Mesendoderm (in vitro differentiated cells): ENCODE measurements around the gene CARD18.

Experiments
- DNase-seq: peaks from one replicate; pipeline ENCODE4 v3.0.0; 2013
- H2AK5ac ChIP-seq: 2 replicates; pipeline ENCODE4 v1.6.1; 2013; ENCODE audit warnings: low read length, inconsistent platforms
- H2BK120ac ChIP-seq: 2 replicates; pipeline ENCODE4 v1.6.1; 2013; ENCODE audit warnings: low read depth, mild to moderate bottlenecking, low read length, moderate library complexity, mixed read lengths
- H2BK15ac ChIP-seq: replicated peaks from 2 replicates; pipeline ENCODE4 v1.6.1; 2013; ENCODE audit warnings: low read depth, mild to moderate bottlenecking, moderate library complexity
- H2BK5ac ChIP-seq: 2 replicates; pipeline ENCODE4 v1.6.1; 2013; ENCODE audit warnings: low read length, inconsistent platforms
- H3K18ac ChIP-seq: 2 replicates; pipeline ENCODE4 v1.6.1; 2013; ENCODE audit warnings: mild to moderate bottlenecking, low read length, mixed read lengths
- H3K23ac ChIP-seq: one replicate; pipeline ENCODE4 v1.6.1; 2013; ENCODE audit warnings: low read length
- H3K27ac ChIP-seq: 2 replicates; pipeline ENCODE4 v1.5.1; 2013; ENCODE audit warnings: low read depth, mild to moderate bottlenecking, inconsistent platforms, low read length, moderate library complexity
- H3K27me3 ChIP-seq: 2 replicates; pipeline ENCODE4 v1.6.1; 2013; ENCODE audit warnings: low read length, control low read depth, mild to moderate bottlenecking, inconsistent platforms; ENCODE audit not compliant: insufficient read depth, poor library complexity
- H3K36me3 ChIP-seq: 2 replicates; pipeline ENCODE4 v1.6.1; 2013; ENCODE audit warnings: low read length, inconsistent platforms; ENCODE audit not compliant: control insufficient read depth, insufficient read depth
- H3K4ac ChIP-seq: one replicate; pipeline ENCODE4 v1.6.1; 2013; ENCODE audit warnings: low read depth, mild to moderate bottlenecking, low read length, moderate library complexity
- H3K4me1 ChIP-seq: 2 replicates; pipeline ENCODE4 v1.6.1; 2013; ENCODE audit warnings: low read depth, low read length, inconsistent platforms; ENCODE audit not compliant: control insufficient read depth
- H3K4me2 ChIP-seq: 2 replicates; pipeline ENCODE4 v1.6.1; 2013; ENCODE audit warnings: low read length
- H3K4me3 ChIP-seq: 2 replicates; pipeline ENCODE4 v1.5.1; 2013; ENCODE audit warnings: mild to moderate bottlenecking, low read length
- H3K56ac ChIP-seq: one replicate; pipeline ENCODE4 v1.6.1; 2013; ENCODE audit warnings: low read length
- H3K79me1 ChIP-seq: 2 replicates; pipeline ENCODE4 v1.6.1; 2013; ENCODE audit warnings: low read length, inconsistent platforms
- H3K79me2 ChIP-seq: 2 replicates; pipeline ENCODE4 v1.6.1; 2013; ENCODE audit warnings: mild to moderate bottlenecking, low read length; ENCODE audit not compliant: control insufficient read depth, insufficient read depth
- H3K9ac ChIP-seq: 2 replicates; pipeline ENCODE4 v1.6.1; 2013; ENCODE audit warnings: low read length, inconsistent platforms
- H4K5ac ChIP-seq: one replicate; pipeline ENCODE4 v1.6.1; 2013; ENCODE audit warnings: low read length
- H4K8ac ChIP-seq: one replicate; pipeline ENCODE4 v1.6.1; 2013; ENCODE audit warnings: low read depth, mild to moderate bottlenecking, control low read depth, low read length, moderate library complexity
- WGBS: extraction: QIAGEN DNeasy Blood & Tissue Kit; methylation state at CpG from one replicate; pipeline ENCODE4 v1.1.7; 2013; ENCODE audit warnings: low lambda C conversion rate, missing lambda C conversion rate; ENCODE audit not compliant: insufficient coverage; ENCODE audit errors: extremely low coverage; 5-methylcytosine and 5-hydroxymethylcytosine counted together

CARD18 gene

DNA sequence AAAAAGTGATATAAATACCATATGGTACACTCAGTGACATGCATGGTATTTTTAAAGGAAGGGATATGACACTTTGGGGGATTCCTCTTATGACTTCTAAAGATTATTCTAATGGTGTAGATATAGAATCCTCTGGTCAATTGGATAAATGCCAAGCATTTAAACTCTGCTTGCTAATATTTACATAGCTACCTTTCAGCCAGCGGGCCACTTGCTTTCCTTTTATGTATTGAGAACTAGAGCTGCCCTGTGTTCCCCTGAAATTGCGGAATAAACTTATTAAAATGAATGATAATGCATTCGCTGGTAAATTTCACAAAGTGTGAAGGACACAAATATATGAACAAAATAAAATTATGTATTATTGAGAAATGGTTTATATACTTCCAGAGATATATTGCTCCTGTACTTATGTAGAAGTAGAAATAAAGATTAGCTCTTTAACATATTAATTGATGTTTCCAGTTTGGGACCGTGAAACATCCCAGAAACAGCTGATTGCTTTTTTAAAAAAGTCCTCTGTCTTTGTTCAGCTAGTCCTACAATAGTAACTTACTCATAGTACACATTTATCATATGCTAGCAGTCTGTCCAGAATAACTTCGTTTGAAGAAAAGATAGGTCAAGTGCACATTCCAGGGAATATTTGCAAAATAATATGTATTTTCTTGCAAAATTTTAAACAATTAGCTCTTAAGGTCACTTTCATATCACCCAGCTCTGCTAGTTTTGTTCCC lies 40.1 kb upstream of the CARD18 start:
- Histone ChIP-seq H3K56ac (no peak overlapping the region), H3K36me3 (no peaks in the 10 kb centered on the region), H3K4me1 (no peaks in the 10 kb centered on the region), H4K5ac (no peak overlapping the region), H2BK120ac (no peak overlapping the region), H3K4me3 (no peak overlapping the region), H3K4me2 (no peak overlapping the region), H3K9ac (no peak overlapping the region), H2AK5ac (no peak overlapping the region), H3K27ac (no peak overlapping the region), H3K4ac (no peak overlapping the region), H4K8ac (no peak overlapping the region), H2BK15ac (no peak overlapping the region), H3K23ac (no peak overlapping the region), H3K79me1 (no peaks in the 10 kb centered on the region), H2BK5ac (no peak overlapping the region), H3K79me2 (no peaks in the 10 kb centered on the region), H3K18ac (no peak overlapping the region), H3K27me3 (no peaks in the 10 kb centered on the region)
- no CpG with 5 or more reads among the region's 5 CpGs for WGBS
- DNase-seq, result no peak

DNA sequence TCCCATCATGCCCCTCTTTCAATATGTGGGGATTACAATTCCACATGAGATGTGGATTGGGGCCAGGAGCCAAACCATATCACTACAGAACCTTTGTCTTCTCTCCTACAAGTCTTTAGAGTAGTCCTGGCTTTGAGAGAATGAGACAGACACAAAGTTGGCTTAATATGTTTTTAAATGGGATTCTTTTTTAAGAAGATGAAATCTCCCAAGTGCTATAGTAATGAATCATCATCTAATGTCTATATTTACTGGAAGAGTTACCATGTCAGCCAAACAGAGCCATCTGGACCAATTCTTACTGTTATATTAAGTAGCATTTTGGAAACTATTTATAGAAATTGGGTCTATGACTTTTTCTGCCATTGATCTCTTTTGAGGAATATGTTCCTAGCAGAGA lies 38.1 kb upstream of the CARD18 start:
- H3K79me2 ChIP-seq, result no peaks in the 10 kb centered on the region
- H2AK5ac ChIP-seq, result no peak overlapping the region
- H3K9ac ChIP-seq, result no peak overlapping the region
- H3K27ac ChIP-seq, result no peak overlapping the region
- H4K5ac ChIP-seq, result no peak overlapping the region
- no peak overlapping the region for H2BK5ac ChIP-seq
- H3K23ac ChIP-seq, result no peak overlapping the region
- no peak overlapping the region for H3K4me2 ChIP-seq
- H3K27me3 ChIP-seq, result no peaks in the 10 kb centered on the region
- H3K56ac ChIP-seq, result no peak overlapping the region
- no peak overlapping the region for H2BK120ac ChIP-seq
- no peak overlapping the region for H3K4ac ChIP-seq
- H3K18ac ChIP-seq, result no peak overlapping the region
- H3K4me1 ChIP-seq, result no peaks in the 10 kb centered on the region
- no peak overlapping the region for H2BK15ac ChIP-seq
- H4K8ac ChIP-seq, result no peak overlapping the region
- H3K79me1 ChIP-seq, result no peaks in the 10 kb centered on the region
- no peak overlapping the region for H3K4me3 ChIP-seq
- peak; percentile 2 for DNase-seq
- H3K36me3 ChIP-seq, result no peaks in the 10 kb centered on the region

DNA sequence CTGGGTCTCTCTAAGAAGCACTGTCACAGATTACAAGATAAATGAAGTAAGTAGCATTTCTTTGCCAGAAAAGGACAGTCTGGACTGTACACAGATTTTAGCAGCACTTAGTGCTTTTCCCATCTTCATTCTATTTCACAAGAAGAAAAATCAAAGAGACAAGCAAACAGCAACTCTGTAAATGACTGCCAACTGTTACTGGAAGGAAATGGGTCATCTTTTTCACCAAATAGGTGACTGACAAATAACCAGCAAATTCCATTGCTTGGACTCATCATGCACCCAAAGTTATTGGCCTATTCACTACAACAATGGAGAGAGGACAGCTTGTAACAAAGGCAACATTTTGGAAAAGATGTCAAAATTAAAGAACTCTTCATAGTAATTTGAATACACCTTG lies 28.9 kb upstream of the CARD18 start:
- Histone ChIP-seq H2AK5ac (no peak overlapping the region), H3K18ac (no peak overlapping the region), H3K4me3 (no peak overlapping the region), H3K79me2 (no peaks in the 10 kb centered on the region), H3K27ac (no peak overlapping the region), H2BK5ac (no peak overlapping the region), H3K23ac (no peak overlapping the region), H3K9ac (no peak overlapping the region), H4K8ac (no peak overlapping the region), H3K27me3 (no peaks in the 10 kb centered on the region), H3K56ac (no peak overlapping the region), H3K79me1 (no peaks in the 10 kb centered on the region), H3K4ac (no peak overlapping the region), H3K4me2 (no peak overlapping the region), H4K5ac (no peak overlapping the region), H2BK15ac (no peak overlapping the region), H3K36me3 (no peaks in the 10 kb centered on the region), H3K4me1 (no peaks in the 10 kb centered on the region), H2BK120ac (no peak overlapping the region)
- no peak for DNase-seq

DNA sequence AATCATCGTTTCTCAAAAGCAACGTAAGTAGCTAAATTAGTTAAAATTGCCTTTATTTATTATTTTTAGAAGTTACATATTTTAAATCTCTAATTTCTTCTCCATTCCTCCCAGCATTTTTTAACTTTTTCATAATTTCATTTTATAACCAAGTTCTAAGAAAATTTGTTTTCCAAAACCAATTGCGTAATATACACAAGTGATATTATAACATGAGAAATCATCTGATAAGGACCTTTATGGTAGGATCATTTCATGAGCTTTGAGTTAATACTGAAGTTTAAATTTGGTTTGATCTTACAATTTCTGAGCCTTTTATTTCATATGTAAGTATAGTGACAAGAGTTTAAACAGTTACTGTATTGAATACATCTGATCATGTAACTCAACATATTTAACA lies 27.7 kb upstream of the CARD18 start:
- H3K4me3 ChIP-seq, result no peak overlapping the region
- H3K27ac ChIP-seq, result no peak overlapping the region
- no peak overlapping the region for H2BK5ac ChIP-seq
- no peak for DNase-seq
- H3K18ac ChIP-seq, result no peak overlapping the region
- H4K5ac ChIP-seq, result no peak overlapping the region
- H3K4me1 ChIP-seq, result no peaks in the 10 kb centered on the region
- no peak overlapping the region for H2BK15ac ChIP-seq
- H3K79me2 ChIP-seq, result no peaks in the 10 kb centered on the region
- no peak overlapping the region for H4K8ac ChIP-seq
- no CpG with 5 or more reads among the region's 3 CpGs for WGBS
- no peak overlapping the region for H3K4me2 ChIP-seq
- H2AK5ac ChIP-seq, result no peak overlapping the region
- H3K4ac ChIP-seq, result no peak overlapping the region
- no peak overlapping the region for H3K9ac ChIP-seq
- H3K36me3 ChIP-seq, result no peaks in the 10 kb centered on the region
- no peaks in the 10 kb centered on the region for H3K27me3 ChIP-seq
- H3K23ac ChIP-seq, result no peak overlapping the region
- H3K56ac ChIP-seq, result no peak overlapping the region
- no peak overlapping the region for H2BK120ac ChIP-seq
- no peaks in the 10 kb centered on the region for H3K79me1 ChIP-seq

DNA sequence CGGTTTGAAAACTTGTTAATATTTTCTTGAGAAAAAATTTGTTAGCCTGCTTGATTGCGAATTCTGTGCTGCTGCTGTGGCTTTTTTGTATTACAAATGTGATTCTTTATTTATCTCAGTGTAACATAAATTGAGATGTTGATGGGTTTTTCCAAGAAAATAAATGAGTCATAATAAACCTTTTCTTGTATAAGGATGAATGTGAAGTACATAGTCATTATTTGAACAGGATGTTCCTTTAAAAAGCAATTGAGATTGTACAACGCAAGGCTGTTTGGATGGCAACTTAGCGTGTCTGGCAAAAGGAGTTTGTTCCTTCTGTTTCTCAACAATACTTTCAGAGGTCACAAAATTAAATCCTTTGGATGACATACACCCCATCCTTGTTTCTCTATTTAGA lies 24.6 kb upstream of the CARD18 start:
- H3K4me1 ChIP-seq, result no peaks in the 10 kb centered on the region
- no CpG with 5 or more reads among the region's 4 CpGs for WGBS
- DNase-seq, result no peak
- H2BK120ac ChIP-seq, result no peak overlapping the region
- H3K4ac ChIP-seq, result no peak overlapping the region
- H3K27me3 ChIP-seq, result no peaks in the 10 kb centered on the region
- H4K8ac ChIP-seq, result no peak overlapping the region
- no peak overlapping the region for H4K5ac ChIP-seq
- H3K27ac ChIP-seq, result no peak overlapping the region
- H3K4me2 ChIP-seq, result no peak overlapping the region
- no peaks in the 10 kb centered on the region for H3K79me1 ChIP-seq
- H2BK15ac ChIP-seq, result no peak overlapping the region
- H3K9ac ChIP-seq, result no peak overlapping the region
- no peaks in the 10 kb centered on the region for H3K36me3 ChIP-seq
- H3K4me3 ChIP-seq, result no peak overlapping the region
- H3K23ac ChIP-seq, result no peak overlapping the region
- H2AK5ac ChIP-seq, result no peak overlapping the region
- no peaks in the 10 kb centered on the region for H3K79me2 ChIP-seq
- no peak overlapping the region for H3K18ac ChIP-seq
- no peak overlapping the region for H2BK5ac ChIP-seq
- no peak overlapping the region for H3K56ac ChIP-seq

DNA sequence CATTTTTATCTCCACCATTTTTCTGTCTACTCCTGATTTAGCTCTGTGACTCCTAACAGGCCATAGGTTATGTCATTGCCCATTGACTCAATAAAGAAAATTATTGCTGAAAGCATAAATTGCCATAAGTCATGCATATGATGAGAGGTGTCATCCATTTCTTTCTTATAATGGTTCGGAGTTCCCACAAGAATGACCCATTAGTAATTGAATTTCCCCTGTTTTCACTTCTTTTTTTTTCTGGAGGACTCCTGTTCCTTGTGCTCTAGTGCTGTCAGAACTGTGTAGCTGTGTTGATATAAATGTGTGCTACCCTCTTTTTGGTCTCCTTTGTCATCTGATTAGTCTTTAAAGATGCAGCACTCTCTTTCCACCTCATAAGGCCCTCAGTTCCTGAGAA lies 22.9 kb upstream of the CARD18 start:
- H3K27me3 ChIP-seq, result no peaks in the 10 kb centered on the region
- no peak overlapping the region for H3K4me2 ChIP-seq
- no peak overlapping the region for H3K56ac ChIP-seq
- no peak overlapping the region for H4K8ac ChIP-seq
- H3K27ac ChIP-seq, result no peak overlapping the region
- no peak overlapping the region for H3K23ac ChIP-seq
- no peak overlapping the region for H2BK15ac ChIP-seq
- H3K79me2 ChIP-seq, result no peaks in the 10 kb centered on the region
- H3K4me1 ChIP-seq, result no peaks in the 10 kb centered on the region
- no peak overlapping the region for H2AK5ac ChIP-seq
- no CpG with 5 or more reads among the region's 1 CpG for WGBS
- H3K4me3 ChIP-seq, result no peak overlapping the region
- H3K18ac ChIP-seq, result no peak overlapping the region
- H3K79me1 ChIP-seq, result no peaks in the 10 kb centered on the region
- H4K5ac ChIP-seq, result no peak overlapping the region
- no peak overlapping the region for H3K9ac ChIP-seq
- no peak overlapping the region for H3K4ac ChIP-seq
- no peaks in the 10 kb centered on the region for H3K36me3 ChIP-seq
- no peak overlapping the region for H2BK120ac ChIP-seq
- no peak overlapping the region for H2BK5ac ChIP-seq
- DNase-seq, result no peak
